PC-3 (cell line): ENCODE results near the gene DTNBP1.

Source experiments
- CTCF ChIP-seq: fragments of 300-600 bp; sonication (generic); conservative IDR thresholded peaks from 2 replicates; pipeline ENCODE4 v1.5.1; 2017; ENCODE audit warnings: antibody characterized with exemption, low read depth, mild to moderate bottlenecking, low read length
- EZH2 ChIP-seq: fragments of 300-600 bp; sonication (generic); IDR thresholded peaks from one replicate; pipeline ENCODE4 v1.6.1; 2017; ENCODE audit warnings: antibody characterized with exemption, mild to moderate bottlenecking, low read length; ENCODE audit not compliant: unreplicated experiment
- EZH2phosphoT487 ChIP-seq: fragments of 300-600 bp; sonication (generic); IDR thresholded peaks from 2 replicates; pipeline ENCODE4 v1.6.1; 2018; ENCODE audit warnings: mild to moderate bottlenecking, antibody characterized with exemption, low read length, borderline replicate concordance

DNA sequence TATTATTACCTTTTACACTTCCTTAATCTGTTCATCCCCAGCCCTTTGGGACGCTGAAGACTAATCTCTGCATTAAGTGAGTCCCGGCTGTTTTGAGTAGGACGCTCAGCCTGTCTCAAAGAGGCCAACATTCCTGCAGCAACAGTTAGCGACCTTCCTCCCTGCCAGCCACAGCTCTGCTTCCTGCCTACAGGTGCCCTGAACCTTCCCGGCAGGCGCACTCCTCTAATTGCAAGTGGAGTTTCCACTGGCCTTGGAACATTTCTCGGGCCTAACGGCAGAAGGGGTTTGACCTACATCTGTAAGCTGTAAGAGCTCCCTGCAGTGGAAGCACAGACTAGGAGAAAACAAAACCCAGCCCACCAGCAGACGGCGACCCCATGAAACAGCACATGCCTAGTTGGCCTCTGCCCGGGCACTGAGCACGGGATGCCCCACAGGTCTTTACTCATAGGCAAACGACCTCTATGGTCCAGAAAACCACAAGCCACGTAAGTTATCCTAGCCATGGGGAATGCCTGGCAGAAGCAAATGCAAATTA lies 137.9 kb downstream of the DTNBP1 start:
- TF ChIP-seq CTCF (no peak), EZH2phosphoT487 (no peak), EZH2 (no peak)
